AG04449 (cell line): ENCODE data around the gene CDC73.

Experiments
- CTCF ChIA-PET: fragments of 350-600 bp; formaldehyde crosslinking; extraction: SDS; loops from one replicate; lab custom pipeline; 2021; ENCODE audit warnings: antibody characterized with exemption; lab: Yijun Ruan, JAX
- POLR2A ChIA-PET: fragments of 400-600, 350-600 bp; formaldehyde crosslinking; extraction: SDS; loops from one replicate; lab custom pipeline; 2020; ENCODE audit warnings: antibody characterized with exemption, inconsistent platforms; lab: Yijun Ruan, JAX
- DNase-seq: peaks from one replicate; pipeline ENCODE4 v3.0.0-alpha.2; 2010; ENCODE audit warnings: low read depth, low spot score
- H3K4me3 ChIP-seq: 2 replicates; pipeline ENCODE4 v1.5.1; 2011; ENCODE audit warnings: low read depth, mild to moderate bottlenecking, control low read depth, low read length
- TF ChIP-seq, protein P1 (sequence below): IDR thresholded peaks from one replicate; pipeline ENCODE4 v1.5.1; 2011; ENCODE audit warnings: mild to moderate bottlenecking, moderate library complexity, low read length, control low read depth, inconsistent platforms; ENCODE audit not compliant: insufficient read depth; ENCODE audit errors: missing control alignments

The CDC73 gene

GRCh38 chr1:193190096-193190744, 68.4 kb downstream of the CDC73 start:
- DNase-seq = no peak
- H3K4me3 ChIP-seq = no peak overlapping the region
- ChIA-PET POLR2A (no interaction called here), CTCF (interaction anchor here (0.6 to 3.1 kb wide), 15 partner anchors 9 to 492 kb away, joined by 3 to 17 read pairs (median 3); no protein-coding TSS in a partner anchor)
- TF ChIP-seq, protein P1, sequence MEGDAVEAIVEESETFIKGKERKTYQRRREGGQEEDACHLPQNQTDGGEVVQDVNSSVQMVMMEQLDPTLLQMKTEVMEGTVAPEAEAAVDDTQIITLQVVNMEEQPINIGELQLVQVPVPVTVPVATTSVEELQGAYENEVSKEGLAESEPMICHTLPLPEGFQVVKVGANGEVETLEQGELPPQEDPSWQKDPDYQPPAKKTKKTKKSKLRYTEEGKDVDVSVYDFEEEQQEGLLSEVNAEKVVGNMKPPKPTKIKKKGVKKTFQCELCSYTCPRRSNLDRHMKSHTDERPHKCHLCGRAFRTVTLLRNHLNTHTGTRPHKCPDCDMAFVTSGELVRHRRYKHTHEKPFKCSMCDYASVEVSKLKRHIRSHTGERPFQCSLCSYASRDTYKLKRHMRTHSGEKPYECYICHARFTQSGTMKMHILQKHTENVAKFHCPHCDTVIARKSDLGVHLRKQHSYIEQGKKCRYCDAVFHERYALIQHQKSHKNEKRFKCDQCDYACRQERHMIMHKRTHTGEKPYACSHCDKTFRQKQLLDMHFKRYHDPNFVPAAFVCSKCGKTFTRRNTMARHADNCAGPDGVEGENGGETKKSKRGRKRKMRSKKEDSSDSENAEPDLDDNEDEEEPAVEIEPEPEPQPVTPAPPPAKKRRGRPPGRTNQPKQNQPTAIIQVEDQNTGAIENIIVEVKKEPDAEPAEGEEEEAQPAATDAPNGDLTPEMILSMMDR = peak; percentile 38

- CTCF ChIA-PET = no interaction called here
- no peak for DNase-seq
- no peak overlapping the region for H3K4me3 ChIP-seq
- POLR2A ChIA-PET = no interaction called here
- TF ChIP-seq, protein P1 = no peak
These were observed 70.8 kb downstream of the CDC73 start for GRCh38 chr1:193192586-193192985.

- TF ChIP-seq, protein P1 = no peak
- DNase-seq = no peak
- H3K4me3 ChIP-seq = no peak overlapping the region
- CTCF ChIA-PET = interaction anchor here (1.2 to 1.6 kb wide), 2 partner anchors 10 to 13 kb away, joined by 3 to 6 read pairs; partner anchors contain the start of gene B3GALT2
- POLR2A ChIA-PET = no interaction called here
These were observed 78.1 kb downstream of the CDC73 start for GRCh38 chr1:193199940-193200339.

DNA sequence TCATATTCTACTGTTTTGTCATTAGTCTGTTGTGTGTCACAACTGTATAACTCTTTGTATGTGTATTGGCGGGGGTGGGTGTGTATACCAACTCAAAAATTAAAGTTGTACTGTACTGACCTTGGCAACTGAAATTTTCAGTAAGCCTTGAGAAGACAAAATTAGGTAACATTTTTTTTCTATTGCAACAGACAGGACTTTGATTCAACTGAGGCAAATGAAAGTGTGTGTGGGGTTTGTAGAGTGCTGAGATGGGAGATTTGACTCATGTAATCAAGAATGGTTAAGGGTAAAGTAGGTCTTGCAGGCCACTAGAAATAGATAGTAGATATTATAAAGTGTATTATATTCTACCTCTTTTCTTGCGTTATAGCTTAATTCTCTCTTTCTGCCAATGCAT, 79.2 kb downstream of the CDC73 start:
- ChIA-PET POLR2A (no interaction called here), CTCF (interaction anchor here (0.6 to 0.7 kb wide), 2 partner anchors 20 to 321 kb away, joined by 3 to 4 read pairs; no protein-coding TSS in a partner anchor)
- no peak for DNase-seq
- TF ChIP-seq, protein P1 = no peak
- no peak overlapping the region for H3K4me3 ChIP-seq

GRCh38 chr1:193210996-193211395, 89.2 kb downstream of the CDC73 start:
- ChIA-PET POLR2A (no interaction called here), CTCF (interaction anchor here (1.3 to 1.4 kb wide), 2 partner anchors 23 to 27 kb away, joined by 3 to 4 read pairs; no protein-coding TSS in a partner anchor)
- no peak for DNase-seq
- TF ChIP-seq, protein P1 = no peak
- no peak overlapping the region for H3K4me3 ChIP-seq

DNA sequence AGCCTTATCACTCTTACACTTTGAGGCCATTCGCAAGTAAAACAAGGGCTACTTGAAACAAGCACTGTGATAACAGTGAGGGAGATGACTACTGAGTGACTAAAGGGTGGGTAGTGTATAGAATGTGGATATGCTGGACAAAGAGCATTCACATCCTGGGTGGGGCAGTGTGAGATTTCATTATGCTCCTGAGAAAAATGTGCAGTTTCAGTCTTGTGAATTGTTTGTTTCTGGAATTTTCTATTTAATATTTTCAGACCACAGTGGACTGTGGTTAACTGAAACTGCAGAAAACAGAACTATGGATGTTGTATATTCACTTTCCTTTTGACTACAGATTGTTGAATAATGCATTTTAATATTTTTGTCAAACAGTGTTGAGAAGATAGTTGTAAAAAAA, 89.7 kb downstream of the CDC73 start:
- peak; percentile 73 for DNase-seq
- TF ChIP-seq, protein P1 = no peak
- no peak overlapping the region for H3K4me3 ChIP-seq
- POLR2A ChIA-PET = no interaction called here
- CTCF ChIA-PET = no interaction called here
